Measurements from ENCODE around the gene DCLRE1A. TPM values are rescaled to one million over a fixed set of nuclear protein-coding genes. Genes with fewer than 3 reads are reported as not detected.

Gene DCLRE1A
- total and polyA plus RNA-seq, 9 of the 15 experiments (the other 6 are each of a cell fraction or from before 2014, with no cell fraction given): 8.5 to 25.5 (median 15.5) TPM

- no peak for TF ChIP-seq BCL6 (CRISPR knock-in tag; IDR thresholded peaks at IDR 0.05)
- no peak for TF ChIP-seq ZNF174 (CRISPR knock-in tag; IDR thresholded peaks at IDR 0.05)
- no peak for TF ChIP-seq YBX1 (IDR thresholded peaks at IDR 0.05)
- TF ChIP-seq FOXK1 (CRISPR knock-in tag; IDR thresholded peaks at IDR 0.05; ENCODE audit: borderline replicate concordance): no peak
- 0 out of 2 replicates have a peak, but pooled peaks have one; percentile 12 for TF ChIP-seq NFIC (IDR thresholded peaks at IDR 0.05)
- no peak for TF ChIP-seq MCM2 (IDR thresholded peaks at IDR 0.05; ENCODE audit: low read depth)
- no peak for TF ChIP-seq RBM22 (IDR thresholded peaks at IDR 0.05; ENCODE audit: low read depth, low read length, poor library complexity, severe bottlenecking)
- no peak for TF ChIP-seq SMARCB1 (IDR thresholded peaks at IDR 0.05; ENCODE audit: insufficient read length, low read depth)
- peak; percentile 90 for TF ChIP-seq FOSL1 (tag; conservative IDR thresholded peaks at IDR 0.05)
These were observed 65.2 kb downstream of the DCLRE1A start (continued) for GRCh38 chr10:113788604-113789083.

Small RNA genes lying within 50 kb of the gene (small RNA-seq; reads per million reads assigned to genes)
- gene RF00560: not detected

Other genes with a start within 250 kb of the DCLRE1A start
- not detected in 2 replicates for gene NRAP, start 190.0 kb downstream of the DCLRE1A start, total RNA-seq (2014; rRNA removed)
- not detected in 2 replicates for gene NRAP, start 190.0 kb downstream of the DCLRE1A start, total RNA-seq (2014; rRNA removed; fragmentation: Illumina TruSeq; extraction: Trizol)
- not detected in 2 replicates for gene NRAP, start 190.0 kb downstream of the DCLRE1A start, total RNA-seq (2015; rRNA removed; fragmentation: Illumina TruSeq; extraction: Trizol)
- not detected in 2 replicates for gene NRAP, start 190.0 kb downstream of the DCLRE1A start, total RNA-seq (2021)
- not detected in 2 replicates for gene NRAP, start 190.0 kb downstream of the DCLRE1A start, polyA plus RNA-seq (2011; rRNA removed)
- gene NRAP, start 190.0 kb downstream of the DCLRE1A start, polyA plus RNA-seq (2014; fragmentation: Illumina TruSeq; extraction: Trizol): not detected in 2 replicates
- not detected for gene NRAP, start 190.0 kb downstream of the DCLRE1A start, polyA plus RNA-seq (2014; fragmentation: Nextera tagmentation; extraction: Ambion mirVana)
- gene NRAP, start 190.0 kb downstream of the DCLRE1A start, polyA plus RNA-seq (2014; rRNA removed): not detected in 2 replicates
- gene CASP7, start 174.2 kb downstream of the DCLRE1A start, total RNA-seq (2014; rRNA removed): 8.7 and 12.3 TPM in 2 replicates
- gene CASP7, start 174.2 kb downstream of the DCLRE1A start, total RNA-seq (2014; rRNA removed; fragmentation: Illumina TruSeq; extraction: Trizol): 13.8 and 16.3 TPM in 2 replicates
- 21.5 and 23.3 TPM in 2 replicates for gene CASP7, start 174.2 kb downstream of the DCLRE1A start, total RNA-seq (2015; rRNA removed; fragmentation: Illumina TruSeq; extraction: Trizol)
- 9.0 and 9.2 TPM in 2 replicates for gene CASP7, start 174.2 kb downstream of the DCLRE1A start, total RNA-seq (2021)
- 1.4 and 2.2 TPM in 2 replicates for gene CASP7, start 174.2 kb downstream of the DCLRE1A start, polyA plus RNA-seq (2011; rRNA removed)
- 11.2 and 11.8 TPM in 2 replicates for gene CASP7, start 174.2 kb downstream of the DCLRE1A start, polyA plus RNA-seq (2014; fragmentation: Illumina TruSeq; extraction: Trizol)
- 10 to 100 TPM in 1 of 2 experiments, 1 to 10 TPM in 1; 8.1 to 13.8 TPM for gene CASP7, start 174.2 kb downstream of the DCLRE1A start, polyA plus RNA-seq (2014; fragmentation: Nextera tagmentation; extraction: Ambion mirVana)
- 8.9 TPM in 2 replicates for gene CASP7, start 174.2 kb downstream of the DCLRE1A start, polyA plus RNA-seq (2014; rRNA removed)
- not detected in 2 replicates for gene PLEKHS1, start 102.4 kb downstream of the DCLRE1A start, total RNA-seq (2014; rRNA removed)
- gene PLEKHS1, start 102.4 kb downstream of the DCLRE1A start, total RNA-seq (2014; rRNA removed; fragmentation: Illumina TruSeq; extraction: Trizol): not detected in 2 replicates
- gene PLEKHS1, start 102.4 kb downstream of the DCLRE1A start, total RNA-seq (2015; rRNA removed; fragmentation: Illumina TruSeq; extraction: Trizol): not detected in 2 replicates
- not detected in 2 replicates for gene PLEKHS1, start 102.4 kb downstream of the DCLRE1A start, total RNA-seq (2021)
- not detected in 2 replicates for gene PLEKHS1, start 102.4 kb downstream of the DCLRE1A start, polyA plus RNA-seq (2011; rRNA removed)
- not detected in 2 replicates for gene PLEKHS1, start 102.4 kb downstream of the DCLRE1A start, polyA plus RNA-seq (2014; fragmentation: Illumina TruSeq; extraction: Trizol)
- not detected for gene PLEKHS1, start 102.4 kb downstream of the DCLRE1A start, polyA plus RNA-seq (2014; fragmentation: Nextera tagmentation; extraction: Ambion mirVana)
- not detected in 2 replicates for gene PLEKHS1, start 102.4 kb downstream of the DCLRE1A start, polyA plus RNA-seq (2014; rRNA removed)
- 10.3 and 11.2 TPM in 2 replicates for gene NHLRC2, start 579 bp upstream of the DCLRE1A start, total RNA-seq (2014; rRNA removed)
- 10.8 and 11.4 TPM in 2 replicates for gene NHLRC2, start 579 bp upstream of the DCLRE1A start, total RNA-seq (2014; rRNA removed; fragmentation: Illumina TruSeq; extraction: Trizol)
- gene NHLRC2, start 579 bp upstream of the DCLRE1A start, total RNA-seq (2015; rRNA removed; fragmentation: Illumina TruSeq; extraction: Trizol): 9.8 and 10.6 TPM in 2 replicates
- gene NHLRC2, start 579 bp upstream of the DCLRE1A start, total RNA-seq (2021): 22.4 and 23.1 TPM in 2 replicates
- gene NHLRC2, start 579 bp upstream of the DCLRE1A start, polyA plus RNA-seq (2011; rRNA removed): 9.7 and 10.3 TPM in 2 replicates
- gene NHLRC2, start 579 bp upstream of the DCLRE1A start, polyA plus RNA-seq (2014; fragmentation: Illumina TruSeq; extraction: Trizol): 6.0 and 6.4 TPM in 2 replicates
- 1 to 10 TPM; 1.5 to 2.2 TPM for gene NHLRC2, start 579 bp upstream of the DCLRE1A start, polyA plus RNA-seq (2014; fragmentation: Nextera tagmentation; extraction: Ambion mirVana)
- gene NHLRC2, start 579 bp upstream of the DCLRE1A start, polyA plus RNA-seq (2014; rRNA removed): 4.9 and 5.3 TPM in 2 replicates
- gene ADRB1, start 189.8 kb upstream of the DCLRE1A start, total RNA-seq (2014; rRNA removed): 0.09 and 0.12 TPM in 2 replicates
- 0.06 TPM in 1 of 2 replicates, not detected in the other for gene ADRB1, start 189.8 kb upstream of the DCLRE1A start, total RNA-seq (2014; rRNA removed; fragmentation: Illumina TruSeq; extraction: Trizol)
- gene ADRB1, start 189.8 kb upstream of the DCLRE1A start, total RNA-seq (2015; rRNA removed; fragmentation: Illumina TruSeq; extraction: Trizol): not detected in 2 replicates
- gene ADRB1, start 189.8 kb upstream of the DCLRE1A start, total RNA-seq (2021): 0.07 and 0.11 TPM in 2 replicates
- gene ADRB1, start 189.8 kb upstream of the DCLRE1A start, polyA plus RNA-seq (2011; rRNA removed): 0.07 TPM in 1 of 2 replicates, not detected in the other
- gene ADRB1, start 189.8 kb upstream of the DCLRE1A start, polyA plus RNA-seq (2014; fragmentation: Illumina TruSeq; extraction: Trizol): not detected in 2 replicates
- under 1 TPM in 1 of 2 experiments, not detected in 1; 0.07 TPM for gene ADRB1, start 189.8 kb upstream of the DCLRE1A start, polyA plus RNA-seq (2014; fragmentation: Nextera tagmentation; extraction: Ambion mirVana)
- not detected in 2 replicates for gene ADRB1, start 189.8 kb upstream of the DCLRE1A start, polyA plus RNA-seq (2014; rRNA removed)